Stimulated activated CD4-positive, alpha-beta T cell treated with anti-CD3 and anti-CD28 coated beads, Interleukin-2, amount 100 ng/mL, for 4 hours (primary cell): ENCODE results near the gene NPB.

Experiments used
- DNase-seq: peaks from one replicate; pipeline ENCODE4 v3.0.0-alpha.2; 2020; ENCODE audit warnings: low read depth

The NPB gene

DNA sequence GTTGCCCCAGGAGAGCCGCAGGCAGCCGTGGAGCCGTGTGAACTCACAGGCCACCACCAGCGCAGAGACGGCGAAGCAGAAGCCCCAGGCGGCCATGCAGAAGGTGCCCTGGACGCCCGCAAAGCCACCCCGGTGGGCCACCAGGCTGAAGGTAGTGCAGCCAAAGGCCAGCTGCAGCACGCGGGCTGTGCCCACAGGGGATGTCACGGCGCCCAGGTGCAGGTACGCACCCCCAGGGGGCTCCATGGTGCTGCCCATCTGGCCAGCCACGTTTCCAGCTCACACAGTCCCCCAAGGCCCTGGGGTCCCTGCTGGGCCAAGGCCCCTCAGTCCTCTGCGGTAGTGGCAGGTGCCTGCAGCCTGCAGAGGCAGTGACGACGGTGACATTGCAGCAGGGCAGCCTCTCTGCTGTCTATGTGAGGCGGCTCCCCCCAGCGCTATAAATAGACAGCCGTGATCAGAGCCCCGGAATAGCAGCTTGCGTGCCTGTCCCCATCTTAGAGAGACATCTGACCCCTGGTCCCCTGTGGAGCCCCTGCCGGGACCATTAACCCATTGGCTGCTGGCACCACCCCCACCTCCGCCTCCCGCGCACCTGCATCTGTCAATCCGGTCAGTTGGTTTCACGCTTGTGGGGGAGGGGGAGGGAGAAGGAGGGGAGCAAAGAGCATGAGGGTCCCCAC is 39.6 kb downstream of the NPB start:
- no peak for DNase-seq

DNA sequence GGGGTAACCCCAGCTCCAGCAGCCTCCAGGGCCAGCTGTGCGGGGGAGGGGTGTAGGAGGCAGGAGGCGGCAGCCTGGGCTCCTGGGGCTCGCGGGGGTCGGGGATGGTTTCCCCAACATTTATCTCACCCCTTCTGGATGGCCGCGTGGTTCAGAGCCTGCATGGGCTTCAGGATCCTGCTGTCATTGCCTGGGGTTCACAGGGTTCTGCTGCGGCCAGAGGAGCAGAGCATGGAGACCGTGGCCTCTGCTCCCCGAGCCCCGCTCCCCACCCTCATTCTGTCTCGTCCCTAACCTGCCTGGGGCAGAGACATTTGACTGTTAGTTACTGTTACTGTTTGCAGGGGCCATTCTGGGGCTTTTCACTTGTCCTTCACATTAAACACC is 40.1 kb downstream of the NPB start:
- no peak for DNase-seq

DNA sequence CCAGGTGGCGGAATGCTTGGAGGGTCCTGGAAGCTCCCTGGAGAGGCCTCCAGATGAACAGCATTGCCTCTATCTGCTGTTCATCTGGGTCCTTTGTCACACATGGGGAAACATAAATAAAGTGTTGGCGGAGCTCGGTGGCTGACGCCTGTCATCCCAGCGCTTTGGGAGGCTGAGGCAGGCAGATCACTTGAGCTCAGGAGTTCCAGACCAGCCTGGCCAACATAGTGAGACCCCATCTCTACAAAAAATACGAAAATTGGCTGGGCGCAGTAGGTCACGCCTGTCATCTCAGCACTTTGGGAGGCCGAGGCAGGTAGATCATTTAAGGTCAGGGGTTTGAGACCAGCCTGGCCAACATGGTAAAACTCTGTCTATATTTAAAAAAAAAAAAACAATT is 42.8 kb downstream of the NPB start:
- DNase-seq = no peak

DNA sequence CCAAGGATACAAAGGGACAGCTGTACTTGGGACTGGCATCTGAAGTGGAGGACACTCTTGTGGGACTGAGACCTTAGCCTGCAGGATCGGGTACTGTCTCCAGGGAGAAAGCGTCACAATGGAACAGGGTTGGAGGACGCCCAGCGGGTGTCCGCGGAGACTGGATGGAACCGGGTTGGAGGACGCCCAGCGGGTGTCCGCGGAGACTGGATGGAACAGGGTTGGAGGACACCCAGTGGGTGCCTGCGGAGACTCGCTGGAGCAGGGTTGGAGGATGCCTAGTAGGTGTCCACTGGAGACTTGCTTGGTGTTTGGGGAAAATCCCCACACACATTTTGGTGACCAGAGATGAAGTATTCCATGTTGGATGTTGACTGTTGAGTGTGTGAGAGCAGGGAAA is 45.2 kb downstream of the NPB start, which contains the start of gene MYADML2:
Gene MYADML2 (minus strand): TSS at position 45 of the 400 bp plus-strand sequence. CDS start 5,492 bp downstream, outside the sequence.
- no peak for DNase-seq

DNA sequence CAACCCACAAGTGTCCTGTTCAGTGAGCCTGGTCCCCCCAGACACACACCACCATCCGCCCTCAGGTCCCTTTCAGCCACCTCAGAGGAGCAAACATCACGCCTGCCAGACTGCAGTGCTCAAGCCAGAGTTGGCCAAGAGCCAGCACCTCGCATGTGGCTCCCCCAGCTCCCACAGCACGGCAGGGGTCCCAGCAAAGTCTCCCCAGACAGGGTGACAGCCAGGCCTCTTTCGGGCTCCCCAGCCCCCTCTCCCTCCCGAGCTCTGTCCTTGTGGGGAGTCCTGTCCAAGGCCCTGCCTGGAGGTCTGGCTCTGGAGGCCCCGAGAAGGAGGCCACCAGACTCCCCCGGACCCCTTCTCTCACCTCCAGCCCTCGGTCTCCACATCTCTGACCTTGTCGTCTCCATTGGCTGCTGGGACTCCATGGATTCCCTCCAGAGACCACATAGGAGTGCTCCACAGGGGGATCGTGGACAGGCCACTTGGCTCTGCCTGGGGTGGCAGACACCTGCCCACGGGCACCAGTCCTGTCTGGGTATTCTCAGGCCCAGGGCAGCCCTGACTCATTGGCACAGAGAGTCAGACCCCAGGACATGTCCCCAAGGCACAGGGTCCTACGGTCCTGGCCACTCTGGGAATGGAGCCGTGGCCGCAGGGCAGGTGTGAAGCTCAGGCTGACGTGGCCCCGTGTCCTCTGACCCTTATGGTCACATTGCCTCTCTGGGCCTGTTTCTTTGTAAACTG is 46.8 kb downstream of the NPB start:
- no peak for DNase-seq

DNA sequence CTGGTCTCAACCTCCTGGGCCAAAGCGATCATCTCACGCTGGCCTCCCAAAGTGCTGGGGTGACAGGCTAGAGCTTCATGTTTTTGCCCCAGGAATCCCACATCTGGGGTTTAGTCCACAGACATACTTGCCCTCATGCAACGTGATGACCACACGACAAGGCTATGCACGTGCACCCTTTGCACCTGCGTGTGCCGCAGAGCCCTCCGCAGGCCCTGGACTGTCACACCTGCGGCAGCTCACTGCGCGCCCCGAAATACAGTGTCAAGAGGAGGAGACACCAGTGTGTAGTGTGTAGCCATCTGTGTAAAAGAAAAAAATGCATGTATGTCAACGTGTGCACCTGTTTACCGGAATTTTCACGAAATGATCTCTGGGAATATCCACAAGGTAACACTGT is 48.5 kb downstream of the NPB start:
- no peak for DNase-seq

DNA sequence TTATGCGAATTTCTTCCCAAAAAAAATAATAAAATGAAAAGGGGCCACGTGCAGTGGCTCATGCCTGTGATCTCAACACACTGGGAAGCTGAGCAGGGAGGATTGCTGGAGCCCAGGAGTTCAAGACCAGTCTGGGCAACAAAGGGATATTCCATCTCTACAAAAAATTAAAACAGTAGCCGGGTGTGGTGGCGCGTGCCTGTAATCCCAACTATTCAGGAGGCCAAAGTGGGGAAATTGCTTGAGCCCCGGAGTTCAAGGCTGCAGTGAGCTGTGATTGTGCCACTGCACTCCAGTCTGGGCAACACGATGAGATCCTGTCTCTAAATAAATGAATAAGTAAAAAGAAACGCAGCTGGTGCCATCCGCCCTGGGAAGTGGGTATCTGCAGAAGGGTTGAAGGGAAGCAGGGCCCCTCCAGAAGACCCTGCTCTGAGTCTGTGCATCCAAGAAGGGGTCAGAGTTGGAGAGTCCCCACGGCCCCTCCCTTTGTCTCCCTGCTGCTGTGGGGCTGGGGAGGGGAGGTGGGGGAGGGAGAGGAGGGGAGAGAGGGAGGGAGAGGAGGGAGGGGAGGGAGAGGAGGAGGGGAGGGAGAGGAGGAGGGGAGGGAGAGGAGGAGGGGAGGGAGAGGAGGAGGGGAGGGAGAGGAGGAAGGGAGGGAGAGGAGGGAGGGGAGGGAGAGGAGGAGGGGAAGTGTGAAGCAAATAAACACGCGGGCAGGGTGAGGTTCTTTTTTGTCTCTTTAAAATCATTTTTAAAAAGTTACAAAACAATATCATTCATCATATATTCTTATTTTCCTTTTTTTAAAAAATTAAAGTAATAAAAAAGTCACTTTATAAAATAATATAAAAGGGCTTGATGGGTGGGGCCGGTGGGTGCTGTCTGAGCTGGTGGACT is 50.0 kb downstream of the NPB start:
- no peak for DNase-seq
